ENCODE results near the gene TANC1. TPM values are rescaled to one million over a fixed set of nuclear protein-coding genes. Genes with fewer than 3 reads are reported as not detected.
A peak's percentile ranks its signal among the peaks of the same experiment; 100 is the strongest.

Gene TANC1
- polyA plus RNA-seq, 1 donor (not counting 4 experiments of a cell fraction or from before 2014, with no cell fraction given) = 33.5 TPM

DNA sequence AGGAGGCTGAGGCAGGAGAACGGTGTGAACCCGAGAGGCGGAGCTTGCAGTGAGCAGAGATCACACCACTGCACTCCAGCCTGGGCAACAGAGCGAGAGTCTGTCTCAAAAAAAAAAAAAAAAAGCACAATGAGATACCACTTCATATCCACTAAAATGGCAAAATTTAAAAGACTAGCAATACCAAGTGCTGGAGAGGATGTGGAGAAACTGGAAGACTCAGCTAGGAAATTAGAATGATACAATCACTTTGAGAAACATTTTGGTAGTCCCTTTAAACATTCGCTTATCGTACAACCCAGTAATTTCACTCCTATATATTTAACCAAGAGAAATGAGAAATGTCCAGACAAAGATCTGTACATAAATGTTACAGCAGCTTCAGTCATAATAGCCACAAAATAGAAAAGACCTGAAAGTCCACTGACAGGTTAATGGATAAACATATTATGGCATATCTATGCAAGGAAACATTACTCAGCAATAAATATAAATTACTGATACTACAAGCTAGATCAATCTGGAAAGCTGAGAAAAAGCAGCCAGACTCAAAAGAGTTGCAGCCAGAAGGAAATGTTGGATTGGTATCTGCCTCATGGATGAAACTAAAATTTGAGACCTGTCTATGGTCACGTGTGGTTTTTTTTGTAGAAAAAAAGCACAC, 278.0 kb downstream of the TANC1 start:
- Histone ChIP-seq H3K9me1 (ENCODE audit: control insufficient read depth, extremely low read depth, insufficient read depth, low read length) (no peaks in the 10 kb centered on the region), H3K27ac (ENCODE audit: control insufficient read depth, insufficient read depth, low read length) (no peak overlapping the region), H3K4me2 (ENCODE audit: control insufficient read depth, extremely low read depth, insufficient read depth, low read depth, low read length) (no peak overlapping the region), H3K9ac (ENCODE audit: control insufficient read depth, extremely low read depth, insufficient read depth, low read length) (no peak overlapping the region), H3K4me1 (ENCODE audit: control insufficient read depth, extremely low read depth, insufficient read depth, low read length) (peaks cover 29% of the 10 kb centered on the region), H3K9me3 (ENCODE audit: control insufficient read depth, low read depth, low read length) (no peaks in the 10 kb centered on the region), H3K79me2 (ENCODE audit: control insufficient read depth, insufficient read depth, low read length) (no peaks in the 10 kb centered on the region), H3K4me3 (ENCODE audit: control insufficient read depth in 2 of 3, extremely low read depth in 1 of 3, insufficient read depth in 2 of 3, low read depth in 1 of 3, low read length in 3 of 3) (no peak overlapping the region), H3K36me3 (ENCODE audit: control insufficient read depth in 2 of 2, extremely low read depth in 1 of 2, insufficient read depth in 2 of 2, low read length in 2 of 2) (peaks cover 3 to 4% of the 10 kb centered on the region in 2 experiments), H3K27me3 (ENCODE audit: control insufficient read depth, extremely low read depth, insufficient read depth, low read length) (no peaks in the 10 kb centered on the region), H2AFZ (ENCODE audit: control insufficient read depth, low read length) (no peak overlapping the region), H4K20me1 (ENCODE audit: control insufficient read depth, extremely low read depth, insufficient read depth, low read length) (no peaks in the 10 kb centered on the region)
- TF ChIP-seq EZH2 (IDR thresholded peaks at IDR 0.05; ENCODE audit: low read length) = no peak
- TF ChIP-seq, protein P1, sequence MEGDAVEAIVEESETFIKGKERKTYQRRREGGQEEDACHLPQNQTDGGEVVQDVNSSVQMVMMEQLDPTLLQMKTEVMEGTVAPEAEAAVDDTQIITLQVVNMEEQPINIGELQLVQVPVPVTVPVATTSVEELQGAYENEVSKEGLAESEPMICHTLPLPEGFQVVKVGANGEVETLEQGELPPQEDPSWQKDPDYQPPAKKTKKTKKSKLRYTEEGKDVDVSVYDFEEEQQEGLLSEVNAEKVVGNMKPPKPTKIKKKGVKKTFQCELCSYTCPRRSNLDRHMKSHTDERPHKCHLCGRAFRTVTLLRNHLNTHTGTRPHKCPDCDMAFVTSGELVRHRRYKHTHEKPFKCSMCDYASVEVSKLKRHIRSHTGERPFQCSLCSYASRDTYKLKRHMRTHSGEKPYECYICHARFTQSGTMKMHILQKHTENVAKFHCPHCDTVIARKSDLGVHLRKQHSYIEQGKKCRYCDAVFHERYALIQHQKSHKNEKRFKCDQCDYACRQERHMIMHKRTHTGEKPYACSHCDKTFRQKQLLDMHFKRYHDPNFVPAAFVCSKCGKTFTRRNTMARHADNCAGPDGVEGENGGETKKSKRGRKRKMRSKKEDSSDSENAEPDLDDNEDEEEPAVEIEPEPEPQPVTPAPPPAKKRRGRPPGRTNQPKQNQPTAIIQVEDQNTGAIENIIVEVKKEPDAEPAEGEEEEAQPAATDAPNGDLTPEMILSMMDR (optimal IDR thresholded peaks at IDR 0.05 in 1 of 3, IDR thresholded peaks at IDR 0.05 in 1 of 3, conservative IDR thresholded peaks at IDR 0.05 in 1 of 3; ENCODE audit: extremely low read depth in 1 of 3, insufficient read depth in 2 of 3, low read length in 3 of 3) = no peak
- dilution Hi-C loops (cut with MboI; ENCODE audit: extremely low pct_ligation_motif_present, low sequenced_read_pairs) = no loop called here
- no peak for DNase-seq (ENCODE audit: low read depth, low spot score)
- FAIRE-seq = no peak

DNA sequence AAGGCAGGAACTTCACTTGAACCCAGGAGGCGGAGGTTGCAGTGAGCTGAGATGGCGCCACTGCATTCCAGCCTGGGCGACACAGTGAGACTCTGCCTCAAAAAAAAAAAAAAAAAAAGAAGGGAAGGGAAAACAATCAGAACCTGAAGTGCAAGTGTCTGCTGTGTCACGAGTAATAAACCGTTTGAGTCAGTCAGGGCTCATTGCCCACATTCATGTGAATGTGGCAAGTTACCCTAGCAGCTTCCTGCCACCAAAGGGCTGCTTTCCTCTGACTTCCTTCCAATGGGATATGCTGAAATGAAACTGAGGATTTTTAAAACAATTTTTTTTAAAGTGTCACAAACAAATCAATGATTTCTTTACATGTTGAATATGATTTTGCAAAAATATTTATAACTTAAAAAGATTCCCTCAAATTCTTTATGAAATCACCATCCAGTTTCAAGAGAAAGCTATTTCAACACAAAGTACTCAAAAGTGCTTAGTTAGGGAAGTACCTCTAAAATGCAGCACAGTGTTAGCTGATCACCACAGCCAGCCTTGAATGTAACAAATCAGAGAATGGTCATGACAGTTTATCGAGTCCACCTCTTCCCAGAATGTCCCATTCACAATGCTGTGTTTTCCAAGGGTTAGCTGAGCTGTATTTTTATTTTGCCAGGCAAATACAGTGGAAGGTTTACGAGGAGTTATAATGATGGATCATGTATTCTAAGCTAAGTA, 281.7 kb downstream of the TANC1 start:
- peak overlapping the region; percentile 6 for H3K9ac ChIP-seq (ENCODE audit: control insufficient read depth, extremely low read depth, insufficient read depth, low read length)
- H3K27ac ChIP-seq (ENCODE audit: control insufficient read depth, insufficient read depth, low read length) = peak overlapping the region; percentile 82

More for the DNA sequence above, 281.7 kb downstream of the TANC1 start:
- no peaks in the 10 kb centered on the region for H3K9me1 ChIP-seq (ENCODE audit: control insufficient read depth, extremely low read depth, insufficient read depth, low read length)
- H3K36me3 ChIP-seq (ENCODE audit: control insufficient read depth in 2 of 2, extremely low read depth in 1 of 2, insufficient read depth in 2 of 2, low read length in 2 of 2) = no peaks in the 10 kb centered on the region
- H3K9me3 ChIP-seq (ENCODE audit: control insufficient read depth, low read depth, low read length) = no peaks in the 10 kb centered on the region
- no peaks in the 10 kb centered on the region for H3K27me3 ChIP-seq (ENCODE audit: control insufficient read depth, extremely low read depth, insufficient read depth, low read length)
- no peak for TF ChIP-seq EZH2 (IDR thresholded peaks at IDR 0.05; ENCODE audit: low read length)
- TF ChIP-seq, protein P1 (optimal IDR thresholded peaks at IDR 0.05 in 1 of 3, IDR thresholded peaks at IDR 0.05 in 1 of 3, conservative IDR thresholded peaks at IDR 0.05 in 1 of 3; ENCODE audit: extremely low read depth in 1 of 3, insufficient read depth in 2 of 3, low read length in 3 of 3) = no peak
- H2AFZ ChIP-seq (ENCODE audit: control insufficient read depth, low read length) = peak overlapping the region; percentile 42
- no peaks in the 10 kb centered on the region for H3K79me2 ChIP-seq (ENCODE audit: control insufficient read depth, insufficient read depth, low read length)
- H4K20me1 ChIP-seq (ENCODE audit: control insufficient read depth, extremely low read depth, insufficient read depth, low read length) = no peaks in the 10 kb centered on the region
- FAIRE-seq (peak; percentile 96), DNase-seq (ENCODE audit: low read depth, low spot score) (peak; percentile 90)
- dilution Hi-C loops (cut with MboI; ENCODE audit: extremely low pct_ligation_motif_present, low sequenced_read_pairs) = no loop called here
- no peak overlapping the region for H3K4me3 ChIP-seq (ENCODE audit: control insufficient read depth in 2 of 3, extremely low read depth in 1 of 3, insufficient read depth in 2 of 3, low read depth in 1 of 3, low read length in 3 of 3)
- peak overlapping the region; percentile 55 for H3K4me2 ChIP-seq (ENCODE audit: control insufficient read depth, extremely low read depth, insufficient read depth, low read depth, low read length)
- H3K4me1 ChIP-seq (ENCODE audit: control insufficient read depth, extremely low read depth, insufficient read depth, low read length) = peaks cover 18% of the 10 kb centered on the region
